Adipocyte (in vitro differentiated cells): ENCODE measurements around the gene GMPR.
"Not testable (repeated sequence)": the region's sequence is repeated elsewhere in the genome, so short reads cannot be mapped to it uniquely, and the experiment has no call there.

Experiments
- DNase-seq: peaks from one replicate; pipeline ENCODE4 v3.0.0-alpha.2; 2015; ENCODE audit warnings: low read depth
- H3K27me3 ChIP-seq: replicated peaks from 2 replicates; pipeline ENCODE4 v1.7.0; 2013; ENCODE audit warnings: mild to moderate bottlenecking, low read length, moderate library complexity; ENCODE audit not compliant: control insufficient read depth, insufficient read depth
- H3K36me3 ChIP-seq: 2 replicates; pipeline ENCODE4 v1.7.0; 2013; ENCODE audit warnings: low read length, mild to moderate bottlenecking, moderate library complexity; ENCODE audit not compliant: control insufficient read depth, insufficient read depth, severe bottlenecking
- H3K4me1 ChIP-seq: 2 replicates; pipeline ENCODE4 v1.7.0; 2013; ENCODE audit warnings: mild to moderate bottlenecking, low read length, moderate library complexity; ENCODE audit not compliant: control insufficient read depth, insufficient read depth
- H3K4me3 ChIP-seq: 2 replicates; pipeline ENCODE4 v1.7.0; 2013; ENCODE audit warnings: mild to moderate bottlenecking, low read length, moderate library complexity
- H3K9ac ChIP-seq: 2 replicates; pipeline ENCODE4 v1.7.0; 2013; ENCODE audit warnings: mild to moderate bottlenecking, low read length, moderate library complexity
- H3K9me3 ChIP-seq: 2 replicates; pipeline ENCODE4 v1.7.0; 2013; ENCODE audit warnings: mild to moderate bottlenecking, low read length, moderate library complexity; ENCODE audit not compliant: control insufficient read depth

Gene GMPR

GRCh38 chr6:16206595-16207037 is 31.8 kb upstream of the GMPR start:
- H3K4me1 ChIP-seq: peaks cover 18% of the 10 kb centered on the region
- H3K9ac ChIP-seq: peak overlapping the region; percentile 36
- H3K36me3 ChIP-seq: no peaks in the 10 kb centered on the region
- no peaks in the 10 kb centered on the region for H3K9me3 ChIP-seq
- no peaks in the 10 kb centered on the region for H3K27me3 ChIP-seq
- H3K4me3 ChIP-seq: no peak overlapping the region
- DNase-seq: peak; percentile 95

- no peak overlapping the region for H3K4me3 ChIP-seq
- H3K9me3 ChIP-seq: no peaks in the 10 kb centered on the region
- no peak overlapping the region for H3K9ac ChIP-seq
- H3K4me1 ChIP-seq: peaks cover 18% of the 10 kb centered on the region
- no peaks in the 10 kb centered on the region for H3K27me3 ChIP-seq
- no peaks in the 10 kb centered on the region for H3K36me3 ChIP-seq
- no peak for DNase-seq
These were observed 29.4 kb upstream of the GMPR start for GRCh38 chr6:16208989-16209388.

- Histone ChIP-seq H3K4me1 (peaks cover 18% of the 10 kb centered on the region), H3K27me3 (no peaks in the 10 kb centered on the region), H3K9me3 (no peaks in the 10 kb centered on the region), H3K9ac (no peak overlapping the region), H3K4me3 (no peak overlapping the region), H3K36me3 (no peaks in the 10 kb centered on the region)
- DNase-seq: no peak
These were observed 28.8 kb upstream of the GMPR start for GRCh38 chr6:16209539-16209938.

- H3K9ac ChIP-seq: no peak overlapping the region
- H3K36me3 ChIP-seq: no peaks in the 10 kb centered on the region
- H3K4me3 ChIP-seq: no peak overlapping the region
- no peak for DNase-seq
- H3K27me3 ChIP-seq: peaks cover 4% of the 10 kb centered on the region
- peaks cover 17% of the 10 kb centered on the region for H3K4me1 ChIP-seq
- no peaks in the 10 kb centered on the region for H3K9me3 ChIP-seq
These were observed 26.1 kb upstream of the GMPR start for GRCh38 chr6:16212276-16212675.

DNA sequence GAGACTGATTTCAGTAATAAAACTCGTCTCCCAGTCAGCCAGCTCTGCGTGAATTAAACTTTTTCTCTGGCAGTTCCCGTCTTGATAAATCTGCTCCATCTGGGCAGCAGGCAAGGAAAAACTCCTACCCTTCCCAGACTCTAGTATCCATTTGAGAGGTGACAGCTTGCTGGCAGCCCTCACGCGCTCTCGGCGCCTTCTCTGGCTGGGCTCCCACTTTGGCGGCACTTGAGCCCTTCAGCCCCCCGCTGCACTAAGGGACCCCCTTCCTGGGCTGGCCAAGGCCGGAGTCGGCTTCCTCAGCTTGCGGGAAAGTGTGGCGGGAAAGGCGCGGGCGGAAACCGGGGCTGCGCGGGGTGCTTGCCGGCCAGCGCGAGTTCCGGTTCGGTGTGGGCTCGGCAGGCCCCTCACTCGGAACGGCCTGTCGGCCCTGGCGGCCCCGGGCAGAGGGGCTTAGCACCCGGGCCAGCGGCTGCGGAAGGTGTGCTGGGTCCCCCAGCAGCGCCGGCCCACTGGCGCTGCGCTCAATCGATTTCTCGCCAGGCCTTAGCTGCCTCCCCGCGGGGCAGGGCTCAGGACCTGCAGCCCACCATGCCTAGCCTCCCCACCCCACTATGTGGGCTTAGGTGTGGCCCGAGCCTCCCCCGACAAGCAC is 21.8 kb upstream of the GMPR start:
- Histone ChIP-seq H3K36me3 (no peaks in the 10 kb centered on the region), H3K4me1 (peaks cover 17% of the 10 kb centered on the region), H3K27me3 (peaks cover 6% of the 10 kb centered on the region), H3K4me3 (peak overlapping the region; percentile 54), H3K9me3 (no peaks in the 10 kb centered on the region), H3K9ac (no peak overlapping the region)
- no peak for DNase-seq

DNA sequence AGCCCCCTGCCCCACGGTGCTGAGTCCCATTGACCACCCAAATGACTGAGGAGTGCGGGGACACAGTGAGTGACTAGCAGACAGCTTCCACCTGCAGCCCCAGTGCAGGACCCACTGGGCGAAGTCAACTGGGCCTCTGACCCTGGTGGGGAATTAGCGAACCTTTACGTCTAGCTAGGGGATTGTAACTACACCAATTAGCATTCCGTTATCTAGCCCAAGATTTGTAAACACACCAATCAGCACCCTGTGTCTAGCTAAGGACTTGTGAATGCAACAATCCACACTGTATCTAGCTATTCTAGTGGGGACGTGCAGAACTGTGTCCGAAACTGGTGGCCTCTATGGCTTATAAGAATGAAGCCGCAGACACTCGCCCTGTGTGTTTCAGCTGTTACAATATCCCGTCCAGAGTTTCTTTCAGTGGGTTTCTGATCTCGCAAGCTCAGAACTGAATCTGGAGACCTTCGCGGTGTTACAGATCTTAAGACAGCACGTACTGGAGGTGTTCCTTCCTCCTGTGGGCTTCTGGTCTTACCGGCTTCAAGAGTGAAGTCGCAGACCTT is 21.1 kb upstream of the GMPR start:
- Histone ChIP-seq H3K4me1 (peaks cover 17% of the 10 kb centered on the region), H3K9me3 (no peaks in the 10 kb centered on the region), H3K36me3 (no peaks in the 10 kb centered on the region), H3K4me3 (no peak overlapping the region), H3K9ac (no peak overlapping the region), H3K27me3 (peaks cover 6% of the 10 kb centered on the region)
- DNase-seq: no peak

- Histone ChIP-seq H3K4me1 (no peaks in the 10 kb centered on the region), H3K4me3 (no peak overlapping the region), H3K36me3 (no peaks in the 10 kb centered on the region), H3K9ac (no peak overlapping the region), H3K27me3 (peaks cover 2% of the 10 kb centered on the region), H3K9me3 (no peaks in the 10 kb centered on the region)
- DNase-seq: no peak
These were observed 15.6 kb upstream of the GMPR start for GRCh38 chr6:16222826-16223225.

DNA sequence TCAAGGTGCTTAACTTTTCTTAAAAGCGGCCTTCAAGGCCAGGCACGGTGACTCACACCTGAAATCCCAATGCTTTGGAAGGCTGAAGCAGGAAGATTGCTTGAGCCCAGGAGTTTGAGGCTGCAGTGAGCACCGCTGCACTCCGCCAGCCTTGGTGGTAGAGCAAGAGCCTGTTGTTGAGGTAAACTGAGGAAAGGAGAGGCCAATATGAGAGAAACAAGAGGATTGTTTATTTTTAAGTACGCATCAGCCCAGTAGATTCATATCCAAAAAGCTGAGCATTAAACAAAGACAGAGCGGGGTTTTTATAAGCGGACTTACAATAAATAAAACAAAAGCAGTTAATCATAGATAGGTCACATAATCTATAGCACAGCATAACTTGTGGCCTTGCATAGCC is 15.0 kb upstream of the GMPR start:
- no peaks in the 10 kb centered on the region for H3K4me1 ChIP-seq
- H3K9me3 ChIP-seq: no peaks in the 10 kb centered on the region
- H3K27me3 ChIP-seq: peaks cover 6% of the 10 kb centered on the region
- H3K4me3 ChIP-seq: no peak overlapping the region
- H3K36me3 ChIP-seq: no peaks in the 10 kb centered on the region
- DNase-seq: no peak
- no peak overlapping the region for H3K9ac ChIP-seq

DNA sequence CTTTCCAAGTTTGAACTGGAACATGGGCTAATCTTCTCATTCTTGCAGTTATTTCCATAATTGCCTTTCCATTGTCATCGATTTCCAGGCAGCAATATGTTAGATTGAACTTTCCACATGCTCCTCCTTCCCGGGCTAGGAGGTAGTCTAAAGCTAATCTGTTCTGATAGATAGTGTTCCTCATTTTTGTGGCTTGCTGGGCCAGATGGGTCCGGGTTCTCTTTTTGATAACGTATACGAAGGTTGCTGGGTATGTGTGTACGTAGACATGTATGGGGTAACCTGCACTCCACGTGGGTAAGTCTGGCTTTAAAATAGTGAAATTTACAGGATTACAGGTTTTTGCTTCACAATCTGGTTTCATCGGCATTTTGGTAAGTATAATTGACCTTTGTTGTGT is 14.0 kb upstream of the GMPR start:
- Histone ChIP-seq H3K4me3 (no peak overlapping the region), H3K27me3 (peaks cover 10% of the 10 kb centered on the region), H3K9me3 (no peaks in the 10 kb centered on the region), H3K36me3 (no peaks in the 10 kb centered on the region), H3K9ac (no peak overlapping the region), H3K4me1 (peaks cover 4% of the 10 kb centered on the region)
- DNase-seq: no peak

DNA sequence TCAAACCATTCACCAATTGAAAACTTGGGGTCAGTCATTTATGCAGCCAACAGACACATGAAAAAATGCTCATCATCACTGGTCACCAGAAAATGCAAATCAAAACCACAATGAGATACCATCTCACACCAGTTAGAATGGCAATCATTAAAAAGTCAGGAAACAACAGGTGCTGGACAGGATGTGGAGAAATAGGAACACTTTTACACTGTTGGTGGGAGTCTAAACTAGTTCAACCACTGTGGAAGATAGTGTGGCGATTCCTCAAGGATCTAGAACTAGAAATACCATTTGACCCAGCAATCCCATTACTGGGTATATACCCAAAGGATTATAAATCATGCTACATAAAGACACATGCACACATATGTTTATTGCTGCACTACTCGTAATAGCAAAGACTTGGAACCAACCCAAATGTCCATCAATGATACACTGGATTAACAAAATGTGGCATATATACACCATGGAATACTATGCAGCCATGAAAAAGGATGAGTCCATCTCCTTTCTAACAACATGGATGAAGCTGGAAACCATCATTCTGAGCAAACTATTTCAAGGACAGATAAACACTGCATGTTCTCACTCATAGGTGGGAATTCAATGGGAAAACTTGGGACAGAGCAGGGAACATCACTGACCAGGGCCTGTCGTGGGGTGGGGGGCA is 13.2 kb upstream of the GMPR start:
- H3K36me3 ChIP-seq, DNase-seq, H3K9me3 ChIP-seq, H3K9ac ChIP-seq, H3K4me3 ChIP-seq, H3K4me1 ChIP-seq: not testable (repeated sequence)
- H3K27me3 ChIP-seq: peaks cover 10% of the 10 kb centered on the region

GRCh38 chr6:16226117-16227047 is 12.0 kb upstream of the GMPR start:
- not testable (repeated sequence) for H3K36me3 ChIP-seq, H3K9me3 ChIP-seq, H3K9ac ChIP-seq, H3K4me1 ChIP-seq, DNase-seq, H3K4me3 ChIP-seq
- peaks cover 13% of the 10 kb centered on the region for H3K27me3 ChIP-seq
